ENCODE measurements around the gene IL17A. TPM values are rescaled to one million over a fixed set of nuclear protein-coding genes. Genes with fewer than 3 reads are reported as not detected.

The IL17A gene
- total and polyA plus RNA-seq, 2 donors (not counting 3 experiments of a cell fraction or from before 2014, with no cell fraction given), result not detected

- Histone ChIP-seq H3K27ac (ENCODE audit: insufficient read depth, low read depth, low read length) (no peak overlapping the region), H3K9me3 (replicated peaks; ENCODE audit: control insufficient read depth, insufficient read depth, low read length) (no peaks in the 10 kb centered on the region), H3K27me3 (ENCODE audit: control insufficient read depth in 2 of 2, insufficient read depth in 2 of 2, low read length in 2 of 2) (peaks cover 7 to 8% of the 10 kb centered on the region in 2 experiments), H3K9ac (replicated peaks; ENCODE audit: extremely low read depth, insufficient read depth, low read length) (no peak overlapping the region), H2AFZ (ENCODE audit: low read depth, low read length) (no peak overlapping the region), H3K36me3 (ENCODE audit: control insufficient read depth in 2 of 2, extremely low read depth in 1 of 2, insufficient read depth in 2 of 2, low read length in 2 of 2) (no peaks in the 10 kb centered on the region), H3K9me1 (replicated peaks; ENCODE audit: control insufficient read depth, extremely low read depth, insufficient read depth, low read length) (no peaks in the 10 kb centered on the region), H3K4me2 (ENCODE audit: insufficient read depth, low read length) (no peak overlapping the region), H3K4me3 (replicated peaks in 1 of 3; ENCODE audit: insufficient read depth in 1 of 3, low read depth in 1 of 3, low read length in 3 of 3) (no peak overlapping the region), H3K4me1 (ENCODE audit: control insufficient read depth, extremely low read depth, insufficient read depth, low read length) (no peaks in the 10 kb centered on the region), H3K79me2 (ENCODE audit: control insufficient read depth, insufficient read depth, low read length) (no peaks in the 10 kb centered on the region), H4K20me1 (replicated peaks; ENCODE audit: control insufficient read depth, extremely low read depth, insufficient read depth, low read length) (no peaks in the 10 kb centered on the region)
- no TSS peak for BruUV-seq (replicated peaks)
- no peak for DNase-seq (ENCODE audit: low read depth, low spot score)
- ChIA-PET POLR2A (no interaction called here), CTCF (no interaction called here)
- intact Hi-C loops (cut with micrococcal nuclease) (loop anchor here (10.0 kb wide), 1 partner anchor 55 kb away; no protein-coding TSS in a partner anchor), dilution Hi-C loops (cut with MboI; ENCODE audit: extremely low pct_ligation_motif_present, low sequenced_read_pairs) (no loop called here)
- FAIRE-seq, result no peak
- no peak for TF ChIP-seq POLR2AphosphoS5 (IDR thresholded peaks at IDR 0.05; ENCODE audit: insufficient read depth, low read depth, low read length)
- TF ChIP-seq MYC (IDR thresholded peaks at IDR 0.05; ENCODE audit: low read depth, low read length), result no peak
- no peak for TF ChIP-seq FOS (IDR thresholded peaks at IDR 0.05; ENCODE audit: borderline replicate concordance, insufficient read depth, low read length)
- no peak for TF ChIP-seq POLR2A (IDR thresholded peaks at IDR 0.05; ENCODE audit: low read depth, low read length)
- no peak for TF ChIP-seq EZH2 (IDR thresholded peaks at IDR 0.05; ENCODE audit: borderline replicate concordance, low read depth, low read length, severe bottlenecking)
- TF ChIP-seq, protein P1, sequence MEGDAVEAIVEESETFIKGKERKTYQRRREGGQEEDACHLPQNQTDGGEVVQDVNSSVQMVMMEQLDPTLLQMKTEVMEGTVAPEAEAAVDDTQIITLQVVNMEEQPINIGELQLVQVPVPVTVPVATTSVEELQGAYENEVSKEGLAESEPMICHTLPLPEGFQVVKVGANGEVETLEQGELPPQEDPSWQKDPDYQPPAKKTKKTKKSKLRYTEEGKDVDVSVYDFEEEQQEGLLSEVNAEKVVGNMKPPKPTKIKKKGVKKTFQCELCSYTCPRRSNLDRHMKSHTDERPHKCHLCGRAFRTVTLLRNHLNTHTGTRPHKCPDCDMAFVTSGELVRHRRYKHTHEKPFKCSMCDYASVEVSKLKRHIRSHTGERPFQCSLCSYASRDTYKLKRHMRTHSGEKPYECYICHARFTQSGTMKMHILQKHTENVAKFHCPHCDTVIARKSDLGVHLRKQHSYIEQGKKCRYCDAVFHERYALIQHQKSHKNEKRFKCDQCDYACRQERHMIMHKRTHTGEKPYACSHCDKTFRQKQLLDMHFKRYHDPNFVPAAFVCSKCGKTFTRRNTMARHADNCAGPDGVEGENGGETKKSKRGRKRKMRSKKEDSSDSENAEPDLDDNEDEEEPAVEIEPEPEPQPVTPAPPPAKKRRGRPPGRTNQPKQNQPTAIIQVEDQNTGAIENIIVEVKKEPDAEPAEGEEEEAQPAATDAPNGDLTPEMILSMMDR (IDR thresholded peaks at IDR 0.05; ENCODE audit: extremely low read depth in 1 of 2, insufficient read depth in 1 of 2, low read depth in 1 of 2, low read length in 2 of 2), result no peak
- TF ChIP-seq, protein P2, sequence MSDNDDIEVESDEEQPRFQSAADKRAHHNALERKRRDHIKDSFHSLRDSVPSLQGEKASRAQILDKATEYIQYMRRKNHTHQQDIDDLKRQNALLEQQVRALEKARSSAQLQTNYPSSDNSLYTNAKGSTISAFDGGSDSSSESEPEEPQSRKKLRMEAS (IDR thresholded peaks at IDR 0.05; ENCODE audit: insufficient read depth, insufficient read length), result no peak
- TF ChIP-seq JUN (IDR thresholded peaks at IDR 0.05; ENCODE audit: borderline replicate concordance, insufficient read depth, insufficient read length, low read depth), result no peak
- TF ChIP-seq GATA2 (IDR thresholded peaks at IDR 0.05; ENCODE audit: insufficient read depth, insufficient read length, low read depth, low read length), result no peak
Observed at GRCh38 chr6:52139985-52140680, 46.0 kb upstream of the IL17A start.

Data from endothelial cell of umbilical vein (primary cell).